Uterus (tissue), 2 donors: ENCODE results near the gene DCHS2.

Experiments
- CTCF ChIP-seq, 4 experiments: fragments of 200-600 bp in 2 of 4; fragments of 450-650 bp in 2 of 4; sonication (generic) in 2 of 4; IDR thresholded peaks; one replicate each; pipeline ENCODE4 v1.5.1; 2016 to 2019; ENCODE audit warnings: antibody characterized with exemption in 4 of 4, mild to moderate bottlenecking in 2 of 4, moderate library complexity in 1 of 4
- POLR2A ChIP-seq, 2 donors: fragments of 450-650 bp; IDR thresholded peaks; one replicate each; pipeline ENCODE4 v1.6.1; 2016; ENCODE audit warnings: antibody characterized with exemption in 2 of 2, mild to moderate bottlenecking in 1 of 2, moderate library complexity in 1 of 2

- TF ChIP-seq POLR2A (IDR thresholded peaks at IDR 0.05) (no peak), CTCF (IDR thresholded peaks at IDR 0.05) (no peak)
These were observed 4.5 kb downstream of the DCHS2 start for GRCh38 chr4:154487145-154487544.
